Aorta (tissue), 5 donors: Measurements from ENCODE around the gene CMAS. TPM values are rescaled to one million over a fixed set of nuclear protein-coding genes. Genes with fewer than 3 reads are reported as not detected.
A peak's percentile ranks its signal among the peaks of the same experiment; 100 is the strongest.
"Not testable (repeated sequence)": the region's sequence is repeated elsewhere in the genome, so short reads cannot be mapped to it uniquely, and the experiment has no call there.

Experiments
- ATAC-seq: fragments of 200-7000 bp; cut with Tn5 transposase; one replicate; pipeline ENCODE4 v1.9.1; 2022; ENCODE audit warnings: moderate library complexity; ENCODE audit not compliant: low FRiP score
- DNase-seq, 2 donors: peaks; one replicate each; pipeline ENCODE4 v3.0.0-alpha.2; 2020
- H3K27ac ChIP-seq, 2 donors: one replicate each; pipeline ENCODE4 v1.5.1; 2013; ENCODE audit warnings: low read length in 2 of 2, mild to moderate bottlenecking in 2 of 2, moderate library complexity in 2 of 2, control low read depth in 1 of 2, inconsistent platforms in 1 of 2, low read depth in 1 of 2
- H3K27me3 ChIP-seq, 2 donors: one replicate each; pipeline ENCODE4 v1.6.1; 2013; ENCODE audit warnings: control low read depth in 1 of 2, low read length in 1 of 2, mild to moderate bottlenecking in 1 of 2, moderate library complexity in 1 of 2; ENCODE audit not compliant: insufficient read depth in 2 of 2, control insufficient read depth in 1 of 2
- H3K36me3 ChIP-seq, 2 donors: one replicate each; pipeline ENCODE4 v1.6.1; 2013; ENCODE audit warnings: control low read depth in 1 of 2, low read length in 1 of 2, mild to moderate bottlenecking in 1 of 2; ENCODE audit not compliant: insufficient read depth in 2 of 2, control insufficient read depth in 1 of 2
- H3K4me1 ChIP-seq, 2 donors: one replicate each; pipeline ENCODE4 v1.6.1; 2013; ENCODE audit warnings: low read length in 2 of 2, control low read depth in 1 of 2, mild to moderate bottlenecking in 1 of 2, moderate library complexity in 1 of 2; ENCODE audit not compliant: insufficient read depth in 2 of 2, control insufficient read depth in 1 of 2
- H3K4me3 ChIP-seq, 2 donors: one replicate each; pipeline ENCODE4 v1.5.1; 2013; ENCODE audit warnings: low read length in 2 of 2, control low read depth in 1 of 2, mild to moderate bottlenecking in 1 of 2
- H3K9me3 ChIP-seq: one replicate; pipeline ENCODE4 v1.6.1; 2013; ENCODE audit warnings: mild to moderate bottlenecking, low read length; ENCODE audit not compliant: control insufficient read depth
- WGBS, 2 donors: extraction: QIAGEN DNeasy Blood & Tissue Kit; methylation state at CpG; one replicate each; pipeline ENCODE4 v1.1.7; 2013; 5-methylcytosine and 5-hydroxymethylcytosine counted together
- intact Hi-C, 2 donors: fragments of 100-400 bp; cut with DNase I; formaldehyde crosslinking; loops; one replicate each; pipeline versions ENCODE4 v1.14.2 to v1.15.0; 2022
- polyA plus RNA-seq, 2 donors: library from polyadenylated mRNA; stranded (reverse); fragments of 200-250 nt; gene quantifications; one replicate each; pipeline ENCODE4 v1.2.3, GENCODE V29; 2013
- total RNA-seq, 2 donors: library from RNA; stranded (reverse); fragmentation: NEBNext Ultra II Directional; extraction: Animal tissue kit (Norgen Biotek cat#: 25700); gene quantifications; one replicate each; pipeline ENCODE4 v1.2.1, GENCODE V29; 2021
- donor health status: healthy with polysubstance abuse.
- donor health status: Bipolar disorder and iron deficiency.
- donor health status: DM: no; HTN: no; CAD: no.
- donor health status: DM: no; HTN: no; CAD: no.
- donor health status: DM: yes; HTN: yes; CAD: no.

Gene CMAS
- total and polyA plus RNA-seq, 4 donors, result 31.3 to 71.5 (median 36.0) TPM

DNA sequence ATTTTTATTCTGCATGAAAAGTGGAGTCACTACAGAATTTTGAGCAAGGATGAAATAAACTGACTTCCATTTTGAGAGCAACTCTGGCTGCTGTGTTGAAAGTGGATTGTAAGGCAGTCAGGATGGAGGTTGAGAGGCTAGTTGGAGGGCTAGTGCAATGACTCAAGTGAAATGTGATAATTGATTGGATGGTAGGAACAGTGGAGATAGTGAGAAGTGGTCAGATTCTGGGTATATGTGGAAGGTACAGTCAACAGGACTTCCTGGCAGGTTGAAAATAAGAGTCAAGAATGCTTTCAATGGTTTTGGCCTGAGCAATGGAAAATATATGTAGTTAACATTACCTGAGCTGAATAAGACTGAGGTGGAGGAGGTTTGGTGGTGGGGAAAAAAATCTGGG, 29.0 kb upstream of the CMAS start:
- H3K36me3 ChIP-seq, result no peaks in the 10 kb centered on the region
- no peak overlapping the region for H3K27ac ChIP-seq
- H3K27me3 ChIP-seq, result no peaks in the 10 kb centered on the region
- DNase-seq (no peak), ATAC-seq (no peak)
- no peak overlapping the region for H3K4me3 ChIP-seq
- no peaks in the 10 kb centered on the region for H3K4me1 ChIP-seq
- intact Hi-C loops, result no loop called here
- no peaks in the 10 kb centered on the region for H3K9me3 ChIP-seq

DNA sequence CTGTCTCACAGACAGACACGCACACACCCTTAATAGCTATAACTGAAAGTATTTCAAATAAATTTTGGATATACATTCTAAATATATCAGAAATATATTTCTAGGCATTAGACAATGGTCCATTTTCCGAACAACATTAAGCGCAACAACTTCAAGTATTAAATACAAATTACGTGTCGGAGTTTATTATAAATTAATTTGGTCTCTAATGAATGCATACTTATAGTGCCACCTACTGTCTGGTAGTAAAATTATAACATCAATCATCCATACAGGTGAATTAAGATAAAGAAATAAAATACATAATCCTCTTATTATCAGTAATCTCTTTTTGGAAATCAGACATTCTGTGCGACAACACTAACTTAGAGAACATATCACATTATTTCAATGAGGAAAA, 27.2 kb upstream of the CMAS start:
- DNase-seq (no peak), ATAC-seq (no peak)
- Histone ChIP-seq H3K4me3 (no peak overlapping the region), H3K27me3 (no peaks in the 10 kb centered on the region), H3K27ac (no peak overlapping the region), H3K9me3 (peaks cover 3% of the 10 kb centered on the region), H3K4me1 (no peaks in the 10 kb centered on the region), H3K36me3 (no peaks in the 10 kb centered on the region)
- WGBS, 2 donors, result 43 to 54% methylated on average over 6 of the region's 6 CpGs
- intact Hi-C loops, result no loop called here

DNA sequence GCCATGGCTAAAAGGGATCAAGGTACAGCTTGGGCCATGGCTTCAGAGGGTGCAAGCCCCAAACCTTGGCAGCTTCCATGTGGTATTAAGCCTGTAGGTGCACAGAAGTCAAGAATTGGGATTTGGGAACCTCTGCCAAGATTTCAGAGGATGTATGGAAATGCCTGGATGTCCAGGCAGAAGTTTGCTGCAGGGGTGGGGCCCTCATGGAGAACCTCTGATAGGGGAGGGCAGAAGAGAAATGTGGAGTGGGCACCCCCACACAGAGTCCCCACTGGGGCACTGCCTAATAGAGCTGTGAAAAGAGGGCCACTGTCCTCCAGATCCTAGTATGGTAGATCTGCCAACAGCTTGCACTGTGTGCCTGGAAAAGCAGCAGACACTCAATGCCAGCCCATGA, 22.5 kb upstream of the CMAS start:
- intact Hi-C loops, H3K9me3 ChIP-seq, H3K27ac ChIP-seq, H3K27me3 ChIP-seq, DNase-seq, H3K36me3 ChIP-seq, H3K4me1 ChIP-seq, ATAC-seq, H3K4me3 ChIP-seq: not testable (repeated sequence)

DNA sequence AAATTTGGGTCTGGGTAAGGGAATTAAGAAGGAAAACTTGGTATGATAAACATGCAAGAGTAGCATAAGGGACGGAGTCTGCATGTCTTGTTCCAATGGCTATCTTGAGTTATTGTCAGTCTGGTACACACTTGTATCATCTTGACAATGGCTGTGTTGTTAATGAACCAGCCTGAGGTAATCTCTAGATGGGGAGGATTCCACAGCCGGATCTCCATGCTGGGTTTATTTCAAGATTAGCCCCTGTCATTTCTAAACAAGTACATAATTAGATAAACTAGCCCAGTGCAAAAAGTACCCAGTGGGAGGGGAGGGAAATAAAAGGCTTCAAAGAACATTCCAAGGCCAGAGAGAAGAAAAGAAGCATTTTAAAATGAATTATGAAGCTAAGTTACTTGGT, 16.5 kb upstream of the CMAS start:
- intact Hi-C loops, result no loop called here
- Histone ChIP-seq H3K27ac (no peak overlapping the region), H3K27me3 (no peaks in the 10 kb centered on the region), H3K4me1 (no peaks in the 10 kb centered on the region), H3K4me3 (no peak overlapping the region), H3K9me3 (no peaks in the 10 kb centered on the region), H3K36me3 (no peaks in the 10 kb centered on the region)
- no peak for DNase-seq
- 75 to 82% methylated on average over 2 of the region's 2 CpGs for WGBS, 2 donors
- ATAC-seq, result no peak

DNA sequence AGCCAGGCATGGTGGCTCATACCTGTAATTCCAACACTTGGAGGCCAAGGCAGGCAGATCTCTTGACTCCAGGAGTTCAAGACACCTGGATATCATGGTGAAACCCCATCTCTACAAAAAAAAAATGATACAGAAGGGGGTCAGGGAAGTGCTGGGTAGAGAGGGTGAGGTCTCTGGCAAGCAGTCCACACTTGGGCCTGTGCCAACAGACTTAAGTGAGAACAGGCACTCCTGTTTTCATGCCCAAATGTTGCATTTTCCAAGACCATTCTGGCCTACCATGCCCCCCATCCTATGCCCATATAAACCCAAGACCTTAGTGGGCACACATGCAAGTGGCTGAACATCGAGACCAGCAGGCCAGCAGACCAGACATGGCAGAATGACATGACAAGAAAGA, 16.0 kb upstream of the CMAS start:
- DNase-seq (no peak), ATAC-seq (no peak)
- H3K27ac ChIP-seq, result no peak overlapping the region
- H3K9me3 ChIP-seq, result no peaks in the 10 kb centered on the region
- intact Hi-C loops, result no loop called here
- no peaks in the 10 kb centered on the region for H3K36me3 ChIP-seq
- H3K4me3 ChIP-seq, result no peak overlapping the region
- WGBS, 2 donors, result 97 to 100% methylated on average over 1 of the region's 1 CpG
- H3K4me1 ChIP-seq, result no peaks in the 10 kb centered on the region
- no peaks in the 10 kb centered on the region for H3K27me3 ChIP-seq

DNA sequence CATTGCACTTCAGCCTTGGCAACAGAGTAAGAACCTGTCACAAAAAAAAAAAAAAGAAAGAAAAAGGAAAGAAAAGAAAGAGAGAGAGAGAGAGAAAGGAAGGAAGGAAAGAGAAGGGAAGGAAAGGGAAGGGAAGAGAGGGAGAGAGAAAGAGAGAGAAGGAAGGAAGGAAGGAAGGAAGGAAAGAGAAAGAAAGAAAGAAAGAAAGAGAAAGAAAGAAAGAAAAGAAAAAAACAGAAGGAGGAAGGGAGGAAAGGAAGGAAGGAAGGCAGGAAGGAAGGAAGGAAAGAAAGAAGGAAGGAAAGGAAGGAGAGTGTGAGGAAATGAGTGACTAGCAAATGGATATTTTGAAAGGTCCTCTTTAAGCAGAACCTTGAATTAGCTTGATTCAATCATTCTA, 13.3 kb upstream of the CMAS start:
- Histone ChIP-seq H3K36me3 (no peaks in the 10 kb centered on the region), H3K4me1 (no peaks in the 10 kb centered on the region), H3K27me3 (no peaks in the 10 kb centered on the region), H3K27ac (no peak overlapping the region), H3K9me3 (no peaks in the 10 kb centered on the region), H3K4me3 (no peak overlapping the region)
- ATAC-seq, result no peak
- intact Hi-C loops, result no loop called here
- no peak for DNase-seq

DNA sequence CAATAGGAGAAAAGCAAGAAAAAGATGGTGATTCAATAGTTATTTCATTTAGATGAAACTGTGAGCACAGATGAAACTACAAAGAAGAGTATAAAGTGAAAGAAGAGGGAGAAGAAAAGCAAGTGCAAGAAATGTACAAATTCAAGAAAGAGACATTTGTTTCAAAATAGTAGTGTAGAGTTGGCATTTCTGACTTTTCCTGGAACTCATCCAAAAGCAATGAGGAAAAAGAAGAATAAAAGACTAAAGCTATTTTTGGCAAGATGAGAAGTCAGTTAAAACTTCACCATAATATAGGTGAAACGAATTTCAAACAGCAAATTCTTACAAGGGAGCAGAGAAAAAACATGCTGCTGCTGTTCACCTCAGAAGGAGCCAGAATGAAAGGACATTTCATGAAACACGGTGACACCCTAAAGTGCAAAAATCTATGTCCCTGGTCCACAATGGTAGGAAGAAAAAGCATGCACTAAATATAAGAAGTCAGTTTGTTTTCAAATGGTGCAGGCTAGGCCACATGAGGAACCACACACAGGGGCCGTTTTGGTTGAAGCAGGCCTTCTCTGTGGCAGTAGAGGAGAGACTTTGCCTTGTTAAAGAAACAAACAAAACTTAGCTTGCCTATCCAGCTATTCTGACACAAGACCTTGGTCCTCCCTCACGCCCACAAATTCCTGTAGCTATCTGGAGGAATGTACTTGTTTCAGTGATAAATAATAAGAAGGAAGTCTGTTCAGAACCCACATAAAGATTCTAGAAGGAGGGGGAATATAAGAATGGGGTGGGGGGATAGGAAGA, 11.1 kb upstream of the CMAS start:
- H3K27ac ChIP-seq, result peak overlapping the region in 1 of 2 donors; percentile 81
- no peaks in the 10 kb centered on the region for H3K36me3 ChIP-seq
- H3K27me3 ChIP-seq, result no peaks in the 10 kb centered on the region
- no peaks in the 10 kb centered on the region for H3K4me1 ChIP-seq
- no peak overlapping the region for H3K4me3 ChIP-seq
- no peak for DNase-seq
- intact Hi-C loops, result no loop called here
- ATAC-seq, result no peak
- H3K9me3 ChIP-seq, result peaks cover 2% of the 10 kb centered on the region
- WGBS, 2 donors, result 4 to 8% methylated on average over 4 of the region's 4 CpGs

DNA sequence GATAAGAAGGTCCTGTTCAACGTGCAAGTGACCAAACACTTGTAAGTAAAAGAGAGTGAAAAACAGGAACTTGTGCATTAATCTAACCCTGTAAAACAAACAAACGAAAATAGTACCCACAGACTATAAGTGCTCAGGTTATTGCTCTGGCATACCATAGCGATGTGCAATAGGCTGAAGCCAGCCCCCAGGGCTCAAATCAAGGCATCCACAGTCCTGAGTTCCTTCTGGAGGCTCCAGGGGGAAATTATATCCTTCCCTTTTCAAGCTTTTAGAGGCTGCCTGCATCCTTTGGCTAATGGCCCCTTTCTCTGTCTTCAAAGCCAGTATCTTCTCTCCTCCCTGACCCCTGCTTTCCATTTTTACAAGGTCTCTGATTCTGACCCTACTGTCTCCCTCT, 8.1 kb upstream of the CMAS start:
- ATAC-seq (no peak), DNase-seq (no peak)
- Histone ChIP-seq H3K36me3 (no peaks in the 10 kb centered on the region), H3K4me3 (no peak overlapping the region), H3K27me3 (no peaks in the 10 kb centered on the region), H3K9me3 (peaks cover 2% of the 10 kb centered on the region), H3K27ac (no peak overlapping the region), H3K4me1 (no peaks in the 10 kb centered on the region)
- intact Hi-C loops, result no loop called here
- 70 to 72% methylated on average over 3 of the region's 3 CpGs for WGBS, 2 donors

DNA sequence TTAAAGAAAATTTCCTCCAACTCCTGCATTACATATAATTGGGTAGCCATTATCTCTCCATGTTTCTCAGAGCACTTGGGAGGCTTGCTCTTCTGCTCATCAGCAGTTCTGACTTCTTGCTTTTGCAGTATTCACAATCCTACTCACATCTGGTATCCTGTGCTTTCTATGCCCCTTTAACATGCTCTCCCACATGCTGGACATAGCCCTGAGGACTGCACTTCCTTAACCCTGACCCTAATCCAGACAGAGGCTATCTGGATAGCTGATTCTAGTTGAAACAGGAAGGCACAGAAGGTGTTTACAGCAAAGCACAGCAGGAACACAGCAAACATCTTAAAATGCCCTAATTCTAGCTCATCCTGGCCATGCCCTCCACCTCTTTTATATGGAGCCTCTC, 7.3 kb upstream of the CMAS start:
- no peak for DNase-seq
- Histone ChIP-seq H3K4me1 (no peaks in the 10 kb centered on the region), H3K36me3 (no peaks in the 10 kb centered on the region), H3K9me3 (peaks cover 2% of the 10 kb centered on the region), H3K27me3 (no peaks in the 10 kb centered on the region), H3K4me3 (no peak overlapping the region), H3K27ac (no peak overlapping the region)
- intact Hi-C loops, result no loop called here
- ATAC-seq, result no peak
